GM12878 (cell line): ENCODE results near the gene POU2F3. TPM values are rescaled to one million over a fixed set of nuclear protein-coding genes. Genes with fewer than 3 reads are reported as not detected.

Experiments used
- ATAC-seq: fragments of 200-7000 bp; cut with Tn5 transposase; 3 replicates; pipeline ENCODE4 v1.9.1; 2020; ENCODE audit warnings: mild to moderate bottlenecking, moderate library complexity
- BruUV-seq: library from RNA; stranded (reverse); fragments of 400-500 nt; replicated peaks from 2 replicates; lab custom pipeline; 2021; lab: Mats Ljungman, UMichigan
- CTCF ChIA-PET: fragments of 300-600 bp; sonication (Branson Sonifier 250); formaldehyde crosslinking; extraction: SDS; loops from one replicate; lab custom pipeline; 2021; ENCODE audit warnings: inconsistent platforms; lab: Yijun Ruan, JAX
- POLR2A ChIA-PET: fragments of 350-600 bp; formaldehyde crosslinking; extraction: SDS; loops from one replicate; lab custom pipeline; 2021; ENCODE audit warnings: inconsistent platforms; lab: Charles Lee
- RAD21 ChIA-PET: fragments of 300-600 bp; sonication (Branson Sonifier 250); formaldehyde crosslinking; loops from one replicate; lab custom pipeline; 2023; ENCODE audit warnings: antibody characterized with exemption; ENCODE audit not compliant: unreplicated experiment; lab: Charles Lee
- SMC1A ChIA-PET: fragments of 300-600 bp; sonication (Branson Sonifier 250); formaldehyde crosslinking; loops from one replicate; lab custom pipeline; 2023; ENCODE audit not compliant: unreplicated experiment, uncharacterized antibody; lab: Charles Lee
- DNase-seq: peaks from one replicate; pipeline ENCODE4 v3.0.0-alpha.2; 2011; ENCODE audit warnings: low read depth, low spot score
- FAIRE-seq: peaks from 3 replicates; lab custom pipeline; 2011; peaks lifted over from hg19 to GRCh38; lab: Jason Lieb, UNC
- H2AFZ ChIP-seq: 2 replicates; pipeline ENCODE4 v1.6.0; 2011; ENCODE audit warnings: low read depth, low read length, control low read depth; ENCODE audit not compliant: control insufficient read depth
- H3K27ac ChIP-seq: 2 replicates; pipeline ENCODE4 v1.5.1; 2011; ENCODE audit warnings: control low read depth; ENCODE audit not compliant: control insufficient read depth, insufficient read depth
- H3K27me3 ChIP-seq, 2 experiments: replicated peaks in 1 of 2; 2 replicates each; pipeline versions ENCODE4 v1.6.0 to v1.6.1; 2011; ENCODE audit warnings: low read length in 1 of 2; ENCODE audit not compliant: control insufficient read depth in 2 of 2, insufficient read depth in 2 of 2
- H3K36me3 ChIP-seq, 2 experiments: 2 replicates each; pipeline ENCODE4 v1.5.1; 2011; ENCODE audit warnings: low read length in 1 of 2; ENCODE audit not compliant: control insufficient read depth in 2 of 2, insufficient read depth in 2 of 2
- H3K4me1 ChIP-seq: 2 replicates; pipeline ENCODE4 v1.6.1; 2011; ENCODE audit warnings: mild to moderate bottlenecking, low read length, moderate library complexity, mixed read lengths; ENCODE audit not compliant: control insufficient read depth, insufficient read depth
- H3K4me2 ChIP-seq: 2 replicates; pipeline ENCODE4 v1.6.0; 2011; ENCODE audit warnings: control low read depth; ENCODE audit not compliant: control insufficient read depth, insufficient read depth
- H3K4me3 ChIP-seq: fragments of 200-600 bp; sonication (generic); 2 replicates; pipeline ENCODE4 v1.5.1; 2016
- H3K79me2 ChIP-seq: 2 replicates; pipeline ENCODE4 v1.6.0; 2011; ENCODE audit warnings: low read length; ENCODE audit not compliant: control insufficient read depth, insufficient read depth
- H3K9ac ChIP-seq: 2 replicates; pipeline ENCODE4 v1.8.0; 2011; ENCODE audit warnings: low read length, control low read depth, mixed read lengths; ENCODE audit not compliant: control insufficient read depth, insufficient read depth
- H3K9me3 ChIP-seq: replicated peaks from 3 replicates; pipeline ENCODE4 v1.5.1; 2011; ENCODE audit warnings: mild to moderate bottlenecking, low read length; ENCODE audit not compliant: control insufficient read depth, insufficient read depth
- H4K20me1 ChIP-seq: 2 replicates; pipeline ENCODE4 v1.6.0; 2011; ENCODE audit not compliant: control insufficient read depth, insufficient read depth
- BMI1 ChIP-seq: fragments of 450-650 bp; IDR thresholded peaks from 2 replicates; pipeline ENCODE4 v1.6.1; 2016; ENCODE audit warnings: mild to moderate bottlenecking, moderate library complexity, borderline replicate concordance
- EED ChIP-seq: sonication (generic); IDR thresholded peaks from 2 replicates; pipeline ENCODE4 v1.6.1; 2016; ENCODE audit warnings: antibody characterized with exemption, low read depth
- EP300 ChIP-seq, 2 experiments: fragments of 150-350 bp in 1 of 2; IDR thresholded peaks; 2 replicates each; pipeline ENCODE4 v1.6.1; 2011 to 2012; ENCODE audit warnings: low read depth in 2 of 2, low read length in 2 of 2, borderline replicate concordance in 1 of 2, improper control_type of control experiment in 1 of 2, inconsistent platforms in 1 of 2; ENCODE audit not compliant: control insufficient read depth in 1 of 2
- EZH2 ChIP-seq: IDR thresholded peaks from 2 replicates; pipeline ENCODE4 v1.6.1; 2012; ENCODE audit warnings: low read depth, mild to moderate bottlenecking, control low read depth, inconsistent platforms, low read length, borderline replicate concordance; ENCODE audit not compliant: control insufficient read depth
- WGBS: methylation state at CpG from one replicate; pipeline ENCODE4 v1.1.6; 2016; ENCODE audit warnings: low lambda C conversion rate; ENCODE audit not compliant: insufficient replicate concordance, insufficient coverage; ENCODE audit errors: missing lambda C conversion rate; 5-methylcytosine and 5-hydroxymethylcytosine counted together
- in situ Hi-C: fragments of 300-500 bp; cut with MboI; formaldehyde crosslinking; loops from 9 replicates; pipeline ENCODE4 v1.14.3; 2018; ENCODE audit warnings: mixed read lengths
- intact Hi-C: fragments of 100-400 bp; cut with micrococcal nuclease; formaldehyde crosslinking; loops from one replicate; pipeline ENCODE4 v1.14.2; 2022; ENCODE audit not compliant: unreplicated experiment
- polyA plus RNA-seq, 11 experiments: library from polyadenylated mRNA; depleted of rRNA in 4 of 11; unstranded in 6 of 11; stranded (reverse) in 5 of 11; fragments of >200 nt; fragmentation: Nextera tagmentation in 4 of 11; fragmentation: Illumina TruSeq in 1 of 11; extraction: Ambion mirVana in 4 of 11; extraction: Trizol in 1 of 11; gene quantifications; 1 replicate in 1 of 11; 2 replicates in 10 of 11; pipeline versions ENCODE4 v1.2.1 to v1.2.3, GENCODE V29; 2011 to 2016; ENCODE audit warnings: inconsistent platforms in 2 of 11, missing spikeins in 2 of 11, low read depth in 1 of 11
- total RNA-seq, 4 experiments: library from RNA; depleted of rRNA in 3 of 4; stranded (reverse); fragments of >200 nt in 3 of 4; fragmentation: Illumina TruSeq in 1 of 4; extraction: Trizol in 1 of 4; gene quantifications; 2 replicates each; pipeline versions ENCODE4 v1.2.1 to v1.2.3, GENCODE V29; 2013 to 2021

POU2F3 gene
- total and polyA plus RNA-seq, 10 of the 15 experiments (the other 5 are each of a cell fraction or from before 2014, with no cell fraction given): 0.09 to 4.4 (median 0.33) TPM

- H3K27me3 ChIP-seq: peaks cover under 1 to 2% of the 10 kb centered on the region in 2 experiments; a peak in 2 of 4 replicates
- in situ Hi-C loops: no loop called here
- no peak overlapping the region for H3K9ac ChIP-seq
- TF ChIP-seq EZH2 (no peak), EED (no peak), EP300 (IDR thresholded peaks at IDR 0.05; ENCODE audit: borderline replicate concordance in 1 of 2, control insufficient read depth in 1 of 2, low read depth in 2 of 2, low read length in 2 of 2) (no peak), BMI1 (no peak)
- DNase-seq (no peak), FAIRE-seq (no peak), ATAC-seq (no peak)
- no peaks in the 10 kb centered on the region for H3K4me1 ChIP-seq
- no TSS peak for BruUV-seq
- no peaks in the 10 kb centered on the region for H3K79me2 ChIP-seq
- H2AFZ ChIP-seq: no peak overlapping the region
- ChIA-PET RAD21 (no interaction called here), CTCF (interaction anchor here (0.8 to 3.3 kb wide), 3 partner anchors 12 to 78 kb away, joined by 3 to 15 read pairs (median 4); no protein-coding TSS in a partner anchor), SMC1A (interaction anchor here (0.7 to 1.1 kb wide), 2 partner anchors 12 to 19 kb away, joined by 3 read pairs; no protein-coding TSS in a partner anchor), POLR2A (interaction anchor here (1.5 kb wide), 1 partner anchor 11 kb away, joined by 3 read pairs; no protein-coding TSS in a partner anchor)
- WGBS: 0% methylated on average over 3 of the region's 3 CpGs
- no peaks in the 10 kb centered on the region for H3K36me3 ChIP-seq
- no peaks in the 10 kb centered on the region for H4K20me1 ChIP-seq
- intact Hi-C loops: no loop called here
- no peaks in the 10 kb centered on the region for H3K9me3 ChIP-seq
- no peak overlapping the region for H3K4me3 ChIP-seq
- H3K4me2 ChIP-seq: no peak overlapping the region
- no peak overlapping the region for H3K27ac ChIP-seq
Observed at GRCh38 chr11:120314861-120315260, 74.9 kb downstream of the POU2F3 start.
